ENCODE results near the gene ATP6V1G2.

ATP6V1G2 gene

DNA sequence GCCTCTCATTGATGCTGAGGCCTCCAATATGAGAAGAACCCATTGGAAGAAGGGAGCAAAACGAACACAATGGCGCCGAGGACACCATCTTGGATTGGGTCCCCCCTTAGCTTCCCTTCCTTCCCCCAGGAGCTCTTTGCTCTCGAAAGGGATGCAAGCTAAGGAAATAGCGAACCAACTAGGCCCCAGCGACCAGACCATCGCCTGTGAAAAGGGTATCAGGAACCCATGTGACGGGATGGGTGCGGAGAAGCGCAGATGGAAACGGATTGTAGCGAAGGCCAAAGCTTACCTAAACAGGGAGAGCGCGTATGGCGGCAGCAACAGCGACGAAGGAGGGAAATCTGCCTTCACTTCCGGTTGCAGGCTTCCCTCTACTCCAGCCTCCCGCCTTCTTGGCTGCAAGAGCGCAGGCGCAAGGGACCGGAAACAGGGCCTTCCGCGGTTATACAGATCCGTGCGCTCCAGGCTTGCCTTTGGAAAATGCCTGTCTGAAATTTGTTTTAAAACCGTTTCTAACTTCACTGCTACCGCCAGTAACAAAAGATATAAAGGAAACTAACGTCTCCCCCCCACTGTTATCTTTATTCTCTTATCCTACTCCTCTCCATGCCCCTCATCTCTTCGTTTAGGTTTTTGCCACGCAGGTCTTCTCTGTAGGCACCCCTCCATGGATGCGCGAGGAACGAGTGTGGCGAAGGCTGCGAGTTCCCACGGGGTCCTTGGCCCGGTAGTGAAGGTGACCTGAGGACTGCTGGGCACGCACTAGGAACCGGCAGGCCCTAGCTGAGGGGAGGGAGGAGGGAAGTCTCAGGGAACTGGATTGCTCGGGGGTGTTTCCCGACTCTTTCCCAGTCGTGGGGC lies 4.5 kb downstream of the ATP6V1G2 start, which contains the start of gene DDX39B (continued):
- TF ChIP-seq, protein P1, sequence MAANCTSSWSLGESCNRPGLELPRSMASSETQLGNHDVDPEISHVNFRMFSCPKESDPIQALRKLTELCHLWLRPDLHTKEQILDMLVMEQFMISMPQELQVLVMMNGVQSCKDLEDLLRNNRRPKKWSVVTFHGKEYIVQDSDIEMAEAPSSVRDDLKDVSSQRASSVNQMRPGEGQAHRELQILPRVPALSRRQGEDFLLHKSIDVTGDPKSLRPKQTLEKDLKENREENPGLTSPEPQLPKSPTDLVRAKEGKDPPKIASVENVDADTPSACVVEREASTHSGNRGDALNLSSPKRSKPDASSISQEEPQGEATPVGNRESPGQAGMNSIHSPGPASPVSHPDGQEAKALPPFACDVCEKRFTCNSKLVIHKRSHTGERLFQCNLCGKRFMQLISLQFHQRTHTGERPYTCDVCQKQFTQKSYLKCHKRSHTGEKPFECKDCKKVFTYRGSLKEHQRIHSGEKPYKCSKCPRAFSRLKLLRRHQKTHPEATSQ (tag by site-specific recombination; IDR thresholded peaks at IDR 0.05): 0 out of 2 replicates have a peak, but pooled peaks have one; percentile 46
- TF ChIP-seq, protein P2, sequence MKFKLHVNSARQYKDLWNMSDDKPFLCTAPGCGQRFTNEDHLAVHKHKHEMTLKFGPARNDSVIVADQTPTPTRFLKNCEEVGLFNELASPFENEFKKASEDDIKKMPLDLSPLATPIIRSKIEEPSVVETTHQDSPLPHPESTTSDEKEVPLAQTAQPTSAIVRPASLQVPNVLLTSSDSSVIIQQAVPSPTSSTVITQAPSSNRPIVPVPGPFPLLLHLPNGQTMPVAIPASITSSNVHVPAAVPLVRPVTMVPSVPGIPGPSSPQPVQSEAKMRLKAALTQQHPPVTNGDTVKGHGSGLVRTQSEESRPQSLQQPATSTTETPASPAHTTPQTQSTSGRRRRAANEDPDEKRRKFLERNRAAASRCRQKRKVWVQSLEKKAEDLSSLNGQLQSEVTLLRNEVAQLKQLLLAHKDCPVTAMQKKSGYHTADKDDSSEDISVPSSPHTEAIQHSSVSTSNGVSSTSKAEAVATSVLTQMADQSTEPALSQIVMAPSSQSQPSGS (tag by site-specific recombination; IDR thresholded peaks at IDR 0.05; ENCODE audit: low read depth): no peak
- TF ChIP-seq ZNF530 (tag by site-specific recombination; IDR thresholded peaks at IDR 0.05; ENCODE audit: low read depth) (no peak), ZNF426 (tag by site-specific recombination; IDR thresholded peaks at IDR 0.05) (no peak), HOXD13 (CRISPR knock-in tag; IDR thresholded peaks at IDR 0.05; ENCODE audit: borderline replicate concordance) (no peak), ZNF140 (tag by site-specific recombination; IDR thresholded peaks at IDR 0.05) (no peak), ZBTB21 (tag by site-specific recombination; IDR thresholded peaks at IDR 0.05) (peak; percentile 76), ZNF16 (tag by site-specific recombination; IDR thresholded peaks at IDR 0.05; ENCODE audit: low read depth) (no peak), BCL11A (tag by site-specific recombination; IDR thresholded peaks at IDR 0.05; ENCODE audit: low read depth) (no peak), ZNF37A (tag by site-specific recombination; IDR thresholded peaks at IDR 0.05) (no peak), HOXA7 (CRISPR knock-in tag; IDR thresholded peaks at IDR 0.05; ENCODE audit: borderline replicate concordance) (no peak), ZNF555 (tag by site-specific recombination; conservative IDR thresholded peaks at IDR 0.05) (no peak), FEZF1 (tag by site-specific recombination; IDR thresholded peaks at IDR 0.05) (peak; percentile 63), ZNF335 (tag by site-specific recombination; conservative IDR thresholded peaks at IDR 0.05) (peak; percentile 100), ZNF214 (tag by site-specific recombination; IDR thresholded peaks at IDR 0.05; ENCODE audit: borderline replicate concordance) (no peak), KLF1 (tag by site-specific recombination; IDR thresholded peaks at IDR 0.05) (no peak), ZNF670 (tag by site-specific recombination; IDR thresholded peaks at IDR 0.05; ENCODE audit: low read depth) (no peak), ZNF843 (tag by site-specific recombination; IDR thresholded peaks at IDR 0.05) (0 out of 2 replicates have a peak, but pooled peaks have one; percentile 23), BCL11B (tag by site-specific recombination; IDR thresholded peaks at IDR 0.05; ENCODE audit: low read depth) (no peak), ZNF433 (tag by site-specific recombination; IDR thresholded peaks at IDR 0.05; ENCODE audit: low read depth) (no peak), ZNF561 (tag by site-specific recombination; IDR thresholded peaks at IDR 0.05; ENCODE audit: borderline replicate concordance) (0 out of 2 replicates have a peak, but pooled peaks have one; percentile 63), ZFP3 (tag by site-specific recombination; IDR thresholded peaks at IDR 0.05; ENCODE audit: low read depth) (no peak), ZEB2 (tag by site-specific recombination; IDR thresholded peaks at IDR 0.05) (peak; percentile 91), GLIS2 (tag by site-specific recombination; IDR thresholded peaks at IDR 0.05) (peak; percentile 30; the same call in 1 of the 2 replicates), ZNF658 (tag by site-specific recombination; IDR thresholded peaks at IDR 0.05) (no peak), ZNF202 (tag by site-specific recombination; IDR thresholded peaks at IDR 0.05; ENCODE audit: borderline replicate concordance) (no peak), ZNF184 (tag by site-specific recombination; IDR thresholded peaks at IDR 0.05) (no peak), ZNF571 (tag by site-specific recombination; IDR thresholded peaks at IDR 0.05) (no peak), EGR2 (tag by site-specific recombination; IDR thresholded peaks at IDR 0.05; ENCODE audit: low read depth) (no peak), ZSCAN16 (tag by site-specific recombination; IDR thresholded peaks at IDR 0.05) (no peak)
- TF ChIP-seq, protein P3, sequence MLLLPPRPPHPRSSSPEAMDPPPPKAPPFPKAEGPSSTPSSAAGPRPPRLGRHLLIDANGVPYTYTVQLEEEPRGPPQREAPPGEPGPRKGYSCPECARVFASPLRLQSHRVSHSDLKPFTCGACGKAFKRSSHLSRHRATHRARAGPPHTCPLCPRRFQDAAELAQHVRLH (tag by site-specific recombination; IDR thresholded peaks at IDR 0.05): peak; percentile 99
- TF ChIP-seq, protein P4, sequence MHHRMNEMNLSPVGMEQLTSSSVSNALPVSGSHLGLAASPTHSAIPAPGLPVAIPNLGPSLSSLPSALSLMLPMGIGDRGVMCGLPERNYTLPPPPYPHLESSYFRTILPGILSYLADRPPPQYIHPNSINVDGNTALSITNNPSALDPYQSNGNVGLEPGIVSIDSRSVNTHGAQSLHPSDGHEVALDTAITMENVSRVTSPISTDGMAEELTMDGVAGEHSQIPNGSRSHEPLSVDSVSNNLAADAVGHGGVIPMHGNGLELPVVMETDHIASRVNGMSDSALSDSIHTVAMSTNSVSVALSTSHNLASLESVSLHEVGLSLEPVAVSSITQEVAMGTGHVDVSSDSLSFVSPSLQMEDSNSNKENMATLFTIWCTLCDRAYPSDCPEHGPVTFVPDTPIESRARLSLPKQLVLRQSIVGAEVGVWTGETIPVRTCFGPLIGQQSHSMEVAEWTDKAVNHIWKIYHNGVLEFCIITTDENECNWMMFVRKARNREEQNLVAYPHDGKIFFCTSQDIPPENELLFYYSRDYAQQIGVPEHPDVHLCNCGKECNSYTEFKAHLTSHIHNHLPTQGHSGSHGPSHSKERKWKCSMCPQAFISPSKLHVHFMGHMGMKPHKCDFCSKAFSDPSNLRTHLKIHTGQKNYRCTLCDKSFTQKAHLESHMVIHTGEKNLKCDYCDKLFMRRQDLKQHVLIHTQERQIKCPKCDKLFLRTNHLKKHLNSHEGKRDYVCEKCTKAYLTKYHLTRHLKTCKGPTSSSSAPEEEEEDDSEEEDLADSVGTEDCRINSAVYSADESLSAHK (tag by site-specific recombination; IDR thresholded peaks at IDR 0.05): peak; percentile 7; the same call in 1 of the 2 replicates
- TF ChIP-seq, protein P5, sequence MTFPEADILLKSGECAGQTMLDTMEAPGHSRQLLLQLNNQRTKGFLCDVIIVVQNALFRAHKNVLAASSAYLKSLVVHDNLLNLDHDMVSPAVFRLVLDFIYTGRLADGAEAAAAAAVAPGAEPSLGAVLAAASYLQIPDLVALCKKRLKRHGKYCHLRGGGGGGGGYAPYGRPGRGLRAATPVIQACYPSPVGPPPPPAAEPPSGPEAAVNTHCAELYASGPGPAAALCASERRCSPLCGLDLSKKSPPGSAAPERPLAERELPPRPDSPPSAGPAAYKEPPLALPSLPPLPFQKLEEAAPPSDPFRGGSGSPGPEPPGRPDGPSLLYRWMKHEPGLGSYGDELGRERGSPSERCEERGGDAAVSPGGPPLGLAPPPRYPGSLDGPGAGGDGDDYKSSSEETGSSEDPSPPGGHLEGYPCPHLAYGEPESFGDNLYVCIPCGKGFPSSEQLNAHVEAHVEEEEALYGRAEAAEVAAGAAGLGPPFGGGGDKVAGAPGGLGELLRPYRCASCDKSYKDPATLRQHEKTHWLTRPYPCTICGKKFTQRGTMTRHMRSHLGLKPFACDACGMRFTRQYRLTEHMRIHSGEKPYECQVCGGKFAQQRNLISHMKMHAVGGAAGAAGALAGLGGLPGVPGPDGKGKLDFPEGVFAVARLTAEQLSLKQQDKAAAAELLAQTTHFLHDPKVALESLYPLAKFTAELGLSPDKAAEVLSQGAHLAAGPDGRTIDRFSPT (tag by site-specific recombination; IDR thresholded peaks at IDR 0.05): no peak

All from HEK293 (cell line).